HG03457 (cell line): ENCODE measurements around the gene SV2B.
"Not testable (repeated sequence)": the region's sequence is repeated elsewhere in the genome, so short reads cannot be mapped to it uniquely, and the experiment has no call there.

Experiments used
- ATAC-seq: cut with Tn5 transposase; IDR thresholded peaks from one replicate; pipeline ENCODE4 v1.9.1; 2021; ENCODE audit warnings: moderate number of reproducible peaks; ENCODE audit not compliant: unreplicated experiment

SV2B gene, protein sequence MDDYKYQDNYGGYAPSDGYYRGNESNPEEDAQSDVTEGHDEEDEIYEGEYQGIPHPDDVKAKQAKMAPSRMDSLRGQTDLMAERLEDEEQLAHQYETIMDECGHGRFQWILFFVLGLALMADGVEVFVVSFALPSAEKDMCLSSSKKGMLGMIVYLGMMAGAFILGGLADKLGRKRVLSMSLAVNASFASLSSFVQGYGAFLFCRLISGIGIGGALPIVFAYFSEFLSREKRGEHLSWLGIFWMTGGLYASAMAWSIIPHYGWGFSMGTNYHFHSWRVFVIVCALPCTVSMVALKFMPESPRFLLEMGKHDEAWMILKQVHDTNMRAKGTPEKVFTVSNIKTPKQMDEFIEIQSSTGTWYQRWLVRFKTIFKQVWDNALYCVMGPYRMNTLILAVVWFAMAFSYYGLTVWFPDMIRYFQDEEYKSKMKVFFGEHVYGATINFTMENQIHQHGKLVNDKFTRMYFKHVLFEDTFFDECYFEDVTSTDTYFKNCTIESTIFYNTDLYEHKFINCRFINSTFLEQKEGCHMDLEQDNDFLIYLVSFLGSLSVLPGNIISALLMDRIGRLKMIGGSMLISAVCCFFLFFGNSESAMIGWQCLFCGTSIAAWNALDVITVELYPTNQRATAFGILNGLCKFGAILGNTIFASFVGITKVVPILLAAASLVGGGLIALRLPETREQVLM

DNA sequence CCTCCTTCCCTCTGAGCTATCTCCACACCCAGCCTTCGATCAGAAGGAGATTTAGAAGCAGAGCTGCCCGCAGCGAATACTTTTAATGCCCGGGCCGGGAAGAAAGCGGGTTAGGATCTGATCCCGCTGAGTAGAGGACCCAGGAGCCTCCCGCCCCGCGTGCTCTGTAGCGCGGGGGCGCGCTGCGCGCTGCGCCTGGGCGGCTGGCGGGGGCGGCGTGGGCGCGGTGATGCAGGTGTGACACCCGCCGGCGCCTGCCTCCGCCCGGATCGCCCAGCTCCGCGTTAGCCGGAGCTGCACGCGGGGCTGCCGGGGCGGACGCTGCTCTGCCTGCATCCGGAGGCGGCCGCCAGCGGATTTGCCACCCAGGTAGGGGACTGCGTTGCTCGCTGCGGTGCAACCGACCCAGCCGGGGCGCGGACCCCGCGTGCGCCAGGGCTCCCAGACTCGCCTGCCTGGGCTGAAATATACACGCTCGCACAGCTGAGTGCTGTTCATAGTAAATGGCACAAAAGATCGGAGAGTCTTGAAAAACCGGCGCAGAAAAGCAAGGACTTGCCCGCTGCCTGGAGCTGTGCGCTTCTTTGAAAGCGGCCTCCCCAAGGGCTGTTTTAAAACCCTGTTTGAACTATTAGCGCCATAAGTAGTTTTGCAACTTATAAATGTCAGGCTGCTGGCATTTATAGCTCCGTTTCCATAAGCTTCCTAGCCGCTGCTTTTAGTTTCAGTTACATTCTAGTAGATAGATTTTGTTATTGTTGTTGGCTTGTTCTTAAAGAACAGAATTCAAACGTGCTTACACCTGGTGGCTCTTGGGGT, at the start of gene SV2B:
Gene SV2B (plus strand): TSS at position 263 of the 819 bp plus-strand sequence. CDS start 126,007 bp downstream, outside the sequence.
- ATAC-seq = no peak

DNA sequence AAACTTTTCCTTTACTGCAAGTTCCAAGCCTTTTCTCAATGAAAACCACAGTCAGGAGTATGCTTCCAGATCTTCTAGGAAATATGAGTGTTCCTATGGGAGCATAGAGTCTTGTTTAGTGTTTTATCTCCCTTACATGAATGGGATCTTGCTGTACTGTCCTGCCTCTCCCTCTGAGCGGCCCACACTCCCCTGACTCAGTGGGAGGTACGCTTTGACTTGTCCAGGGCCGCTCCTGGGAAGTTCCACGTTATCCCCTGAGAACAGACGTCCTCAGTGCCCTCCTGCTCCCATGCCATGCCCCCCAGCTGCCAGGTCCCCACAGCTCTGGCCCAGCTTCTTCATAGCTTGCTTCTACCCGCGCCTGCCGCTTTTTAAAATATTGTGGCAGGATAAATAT, 48.8 kb upstream of the SV2B start:
- ATAC-seq = no peak

DNA sequence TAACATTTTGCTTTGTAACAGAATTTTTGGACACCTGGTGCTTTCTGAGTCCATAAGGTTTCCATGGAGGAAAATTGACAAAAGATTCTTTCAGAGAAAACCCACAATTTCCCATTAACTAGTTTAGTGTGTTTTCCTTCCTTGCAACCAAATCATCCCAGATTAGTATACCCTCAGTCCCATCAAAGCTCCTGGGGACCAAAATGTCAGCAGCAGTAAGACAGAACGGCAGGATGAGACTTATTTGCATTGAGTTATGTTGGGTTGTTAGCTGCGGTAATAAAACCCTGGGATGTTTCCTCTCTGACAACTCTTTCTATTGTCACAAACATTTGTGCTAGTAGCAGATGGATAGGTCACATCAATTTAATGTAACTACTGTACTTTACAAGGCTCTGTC, 45.2 kb upstream of the SV2B start:
- ATAC-seq = no peak

DNA sequence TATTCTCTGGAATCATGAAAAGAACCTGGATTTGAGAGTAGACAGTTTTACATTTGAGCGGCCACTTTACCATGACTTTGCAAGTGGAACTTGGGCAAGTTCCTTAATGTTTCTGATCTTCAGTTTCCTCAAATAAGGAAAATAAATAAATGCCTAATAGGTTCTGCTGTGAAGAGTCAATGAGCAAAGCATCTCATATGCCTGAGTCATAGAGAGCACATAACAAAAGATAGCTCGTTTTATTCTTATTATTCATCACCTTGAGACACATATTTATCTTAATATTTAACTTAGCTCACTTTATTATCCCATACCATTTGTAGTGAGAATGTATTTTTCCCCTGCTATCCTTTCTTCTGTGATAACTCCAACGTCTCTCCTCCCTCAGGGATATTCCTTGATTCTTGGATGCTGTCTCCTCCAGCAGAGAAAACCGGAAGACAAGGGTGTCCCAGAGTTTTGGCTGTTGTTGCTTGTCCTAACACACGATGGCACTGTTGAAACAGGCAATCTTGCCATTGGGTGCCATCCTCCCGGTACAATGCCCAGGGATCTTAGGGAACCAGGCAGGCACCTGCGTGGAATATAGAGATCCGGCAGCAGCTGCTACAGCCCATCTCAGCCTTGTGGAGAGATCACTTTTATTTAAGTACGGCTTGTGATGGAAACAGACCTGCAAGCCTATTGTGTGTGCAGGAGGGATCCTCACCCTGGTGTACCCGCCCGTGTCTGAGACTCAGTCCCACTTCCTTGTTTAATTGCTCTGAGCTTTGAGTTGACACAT, 44.3 kb upstream of the SV2B start:
- ATAC-seq = no peak

DNA sequence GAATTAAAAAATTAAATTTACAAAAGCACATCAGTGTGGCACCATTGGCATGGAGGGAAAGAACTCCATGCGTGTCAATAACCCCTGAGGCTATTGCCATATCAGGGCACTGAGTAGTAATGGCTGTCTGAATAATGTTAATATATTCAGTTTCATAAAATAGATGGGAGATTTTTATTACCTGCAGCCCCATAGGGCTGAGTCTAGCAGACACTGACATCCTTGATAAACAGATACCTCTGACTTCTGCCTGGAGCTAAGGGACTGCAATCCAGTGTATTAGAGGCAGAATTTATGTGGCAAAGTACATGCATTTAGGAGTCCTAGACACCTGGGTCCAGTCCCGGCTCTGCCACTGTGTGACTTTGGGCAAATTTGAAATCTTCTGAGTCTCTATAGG, 38.8 kb upstream of the SV2B start:
- ATAC-seq = no peak

DNA sequence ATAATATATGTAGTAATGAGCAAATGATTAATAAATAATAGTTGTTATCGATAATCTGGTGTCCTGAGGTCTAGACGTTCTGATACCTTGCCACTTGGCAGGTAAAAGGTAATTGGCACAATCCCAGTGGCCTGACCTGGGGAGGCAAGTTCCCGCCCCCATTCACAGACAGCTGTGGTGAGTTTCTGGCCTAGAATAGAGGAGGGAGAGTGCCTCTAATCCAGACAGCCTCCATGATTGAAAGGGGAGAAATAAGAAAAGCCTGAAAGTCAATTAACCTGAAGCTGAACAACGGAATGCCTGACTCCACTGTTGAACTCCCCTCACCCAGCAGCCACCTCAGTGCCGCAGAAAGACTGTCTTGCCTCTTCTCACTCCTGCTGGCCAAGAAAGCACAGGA, 38.1 kb upstream of the SV2B start:
- ATAC-seq = no peak

DNA sequence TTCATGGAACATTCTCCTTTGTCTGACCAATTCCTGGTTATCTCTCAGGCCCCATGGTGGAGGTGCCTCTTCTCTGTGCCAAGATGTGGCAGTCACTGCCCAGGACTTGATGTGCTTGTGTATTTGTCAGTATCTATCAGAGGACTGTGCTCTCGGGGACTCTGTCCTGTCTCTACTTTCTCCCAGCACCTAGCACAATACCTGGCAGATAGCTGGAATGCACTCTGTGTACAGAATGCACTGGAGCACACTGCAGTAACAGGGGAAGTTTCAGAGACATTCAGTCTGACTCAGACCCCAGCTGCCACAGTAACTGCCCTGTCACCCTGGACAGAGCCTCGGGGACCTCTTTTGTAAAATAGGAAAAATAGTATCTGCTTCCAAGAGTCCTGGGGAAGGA, 34.6 kb upstream of the SV2B start:
- no peak for ATAC-seq

DNA sequence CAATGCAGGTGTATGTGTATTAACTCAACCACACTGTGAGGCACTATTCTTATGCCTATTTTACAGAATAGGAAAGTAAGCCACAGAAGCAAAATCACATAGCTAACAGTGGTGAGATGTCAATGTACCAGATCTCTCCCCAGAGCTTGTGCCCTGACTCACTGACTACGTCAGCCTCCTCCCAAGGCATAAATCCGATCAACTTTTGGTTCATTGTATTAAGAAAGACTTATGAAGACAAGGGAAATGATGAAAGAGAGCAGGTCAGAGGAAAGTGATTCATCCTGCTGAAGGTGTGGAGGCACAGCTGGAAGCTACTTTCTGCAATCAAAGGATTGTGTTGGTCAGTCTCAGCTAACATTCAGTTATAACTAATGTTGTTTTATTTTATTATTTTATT, 33.0 kb upstream of the SV2B start:
- ATAC-seq = no peak

DNA sequence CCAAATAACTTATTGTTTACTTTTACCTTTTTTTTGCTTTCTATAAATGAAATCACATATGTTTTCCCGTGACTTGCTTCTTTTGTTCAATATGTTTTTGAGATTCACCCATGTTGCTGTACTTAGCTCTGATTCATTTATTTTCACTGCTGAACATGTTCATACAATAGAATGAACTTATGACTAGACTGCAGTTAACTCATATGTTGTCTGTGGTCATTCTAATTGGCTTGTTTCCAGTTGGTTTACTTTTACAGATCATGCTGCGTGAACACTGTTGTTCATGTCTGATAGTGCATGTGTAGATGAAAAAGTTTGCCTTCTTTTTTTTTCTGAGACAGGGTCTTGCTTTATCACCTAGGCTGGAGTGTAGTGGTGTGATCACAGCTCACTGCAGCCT, 31.6 kb upstream of the SV2B start:
- ATAC-seq = no peak

DNA sequence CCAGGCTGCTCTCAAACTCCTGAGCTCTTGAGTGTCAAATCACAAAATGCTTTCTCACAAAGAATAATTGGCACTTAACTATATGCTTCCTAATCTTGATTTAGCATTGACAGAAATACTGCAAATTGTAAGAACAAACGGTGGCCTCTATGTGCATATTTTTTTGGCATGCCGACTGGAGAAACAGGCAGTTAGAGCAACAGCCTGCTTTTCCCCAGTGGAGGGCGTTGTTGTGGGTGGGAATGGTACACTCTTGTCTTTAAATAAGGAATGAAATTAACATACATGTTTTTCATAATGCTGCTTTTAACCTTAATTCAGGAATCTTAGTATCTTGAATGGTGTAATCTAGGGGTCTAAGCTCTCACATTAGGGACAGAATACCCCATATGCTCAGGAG, 31.1 kb upstream of the SV2B start:
- ATAC-seq = no peak

DNA sequence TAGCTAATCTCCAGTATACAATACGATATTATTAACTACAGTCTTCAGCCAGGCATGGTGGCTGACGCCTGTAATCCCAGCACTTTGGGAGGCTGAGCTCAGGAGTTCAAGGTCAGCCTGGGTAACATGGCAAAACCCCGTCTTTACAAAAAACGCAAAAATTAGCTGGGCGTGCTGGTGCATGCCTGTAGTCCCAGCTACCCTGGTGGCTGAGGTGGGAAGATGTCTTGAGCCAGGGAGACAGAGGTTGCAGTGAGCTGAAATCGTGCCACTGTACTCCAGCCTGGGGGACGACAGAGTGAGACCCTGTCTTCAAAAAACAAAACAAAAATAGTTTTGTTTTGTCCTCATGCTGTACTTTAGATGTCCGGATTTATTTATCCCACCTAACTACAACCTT, 29.2 kb upstream of the SV2B start:
- no peak for ATAC-seq

DNA sequence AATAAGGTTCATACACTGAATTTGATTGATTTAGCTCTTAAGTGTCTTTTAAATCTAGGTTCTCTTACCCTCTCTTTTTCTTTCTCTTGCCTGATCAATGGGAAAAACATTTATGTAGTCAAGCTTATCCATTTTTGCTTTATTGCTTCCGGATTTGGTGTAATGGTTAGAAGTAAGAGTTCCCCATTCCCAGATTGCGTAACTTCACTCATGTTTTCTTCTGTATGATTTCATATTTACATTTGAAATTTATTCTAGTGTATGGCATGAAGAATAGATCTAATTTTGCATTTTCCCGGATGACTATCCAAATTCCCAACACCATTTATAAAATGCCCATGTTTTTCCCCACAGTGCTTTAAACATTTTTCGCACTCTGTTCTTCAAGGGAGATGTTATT, 27.9 kb upstream of the SV2B start:
- ATAC-seq = no peak

DNA sequence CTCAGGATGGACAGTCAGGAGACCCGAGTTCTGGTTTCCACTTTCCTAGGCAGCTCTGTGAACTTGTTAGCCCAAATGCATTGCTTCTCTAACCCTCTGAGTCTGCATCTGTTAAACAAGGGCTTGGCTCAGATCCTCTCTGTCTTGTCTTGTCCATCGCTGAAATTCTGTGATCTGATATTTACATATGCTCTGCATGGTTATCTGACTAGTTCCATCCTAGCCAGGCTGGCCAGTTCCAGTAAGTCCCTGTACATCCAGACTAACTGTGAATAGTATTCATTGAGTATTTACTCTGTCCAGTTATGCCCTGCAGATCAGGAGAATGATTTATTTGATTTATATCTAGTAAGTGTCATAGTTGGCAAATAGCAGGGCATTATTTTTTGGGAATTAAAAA, 27.0 kb upstream of the SV2B start:
- no peak for ATAC-seq

DNA sequence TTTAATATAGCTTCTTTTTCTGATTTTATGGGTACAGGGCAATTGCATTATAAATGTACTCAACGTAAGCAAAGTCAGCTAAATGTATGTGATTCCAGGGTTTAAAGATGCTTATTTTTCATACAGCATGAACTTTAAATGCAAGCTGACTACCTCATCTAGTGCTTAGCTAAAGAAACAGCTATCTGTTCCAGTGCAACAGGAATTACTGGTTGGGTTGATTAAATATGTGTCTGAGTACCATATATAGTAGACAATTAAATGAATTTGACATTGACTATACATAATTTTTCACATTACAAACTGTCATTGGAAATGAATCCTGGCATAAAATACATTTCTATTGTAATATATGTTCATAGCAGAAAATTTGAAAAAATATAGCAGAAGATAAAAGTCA, 26.3 kb upstream of the SV2B start:
- no peak for ATAC-seq

DNA sequence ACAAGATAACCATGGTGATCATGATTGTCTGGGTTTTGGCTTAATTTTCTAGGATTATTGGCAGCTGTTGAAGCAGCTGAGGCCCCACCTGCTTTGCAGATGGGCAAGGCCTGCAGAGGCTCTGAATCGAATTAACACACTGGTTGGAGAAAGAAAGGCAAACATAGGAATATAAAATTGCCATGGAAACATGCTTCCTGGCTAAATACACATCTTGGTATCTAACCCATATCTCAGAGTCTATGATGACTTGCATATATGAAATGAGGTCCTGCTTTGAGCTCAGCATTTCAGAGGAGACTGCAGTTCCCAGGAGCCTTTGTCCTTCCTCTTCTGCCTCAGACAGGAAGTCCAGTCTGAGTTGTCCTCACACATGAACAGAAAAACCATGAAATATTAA, 24.3 kb upstream of the SV2B start:
- ATAC-seq = no peak

DNA sequence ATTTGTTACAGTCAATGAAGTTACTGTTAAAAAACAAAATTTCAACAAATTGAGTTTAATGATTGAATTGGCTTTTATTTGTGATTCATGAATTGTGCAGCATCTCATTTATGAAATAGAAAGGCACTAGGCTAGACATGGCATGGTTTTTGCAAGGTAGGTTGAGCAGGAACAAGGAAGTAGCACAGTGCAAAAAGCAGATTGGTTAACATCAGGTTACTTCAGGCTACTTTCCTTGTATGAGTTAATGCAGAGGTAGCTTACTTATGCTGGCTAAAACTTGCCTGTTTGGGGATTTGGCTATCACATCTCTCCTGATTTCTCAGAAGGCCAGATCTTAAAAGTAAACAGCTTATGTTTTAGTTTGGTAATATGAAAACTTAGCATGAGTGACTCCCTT, 23.0 kb upstream of the SV2B start:
- no peak for ATAC-seq

DNA sequence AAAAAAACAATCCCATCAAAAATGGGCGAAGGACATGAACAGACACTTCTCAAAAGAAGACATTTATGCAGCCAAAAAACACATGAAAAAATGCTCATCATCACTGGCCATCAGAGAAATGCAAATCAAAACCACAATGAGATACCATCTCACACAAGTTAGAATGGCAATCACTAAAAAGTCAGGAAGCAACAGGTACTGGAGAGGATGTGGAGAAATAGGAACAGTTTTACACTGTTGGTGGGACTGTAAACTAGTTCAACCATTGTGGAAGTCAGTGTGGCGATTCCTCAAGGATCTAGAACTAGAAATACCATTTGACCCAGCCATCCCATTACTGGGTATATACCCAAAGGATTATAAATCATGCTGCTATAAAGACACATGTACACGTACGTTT, 6.2 kb upstream of the SV2B start:
- ATAC-seq = not testable (repeated sequence)

DNA sequence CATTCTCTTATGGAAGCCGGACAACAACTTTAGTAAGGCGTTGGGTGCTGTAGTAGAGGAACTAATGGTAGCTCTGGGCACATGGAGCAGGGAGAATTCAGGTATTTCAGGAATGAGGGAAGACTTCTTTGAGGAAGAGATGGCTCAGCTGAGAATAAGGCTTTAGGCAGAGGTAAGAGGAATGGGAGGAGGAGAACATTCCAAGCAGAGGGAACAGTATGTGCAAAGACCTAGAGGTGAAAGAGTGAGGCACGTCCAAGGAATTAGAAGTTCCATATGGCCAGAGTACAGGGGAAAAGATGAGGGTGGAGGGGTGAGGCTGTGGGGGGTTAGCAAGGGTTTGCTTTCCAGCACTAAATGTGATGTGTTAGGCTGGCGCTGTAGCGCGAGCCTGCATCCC, 1.6 kb upstream of the SV2B start:
- no peak for ATAC-seq

DNA sequence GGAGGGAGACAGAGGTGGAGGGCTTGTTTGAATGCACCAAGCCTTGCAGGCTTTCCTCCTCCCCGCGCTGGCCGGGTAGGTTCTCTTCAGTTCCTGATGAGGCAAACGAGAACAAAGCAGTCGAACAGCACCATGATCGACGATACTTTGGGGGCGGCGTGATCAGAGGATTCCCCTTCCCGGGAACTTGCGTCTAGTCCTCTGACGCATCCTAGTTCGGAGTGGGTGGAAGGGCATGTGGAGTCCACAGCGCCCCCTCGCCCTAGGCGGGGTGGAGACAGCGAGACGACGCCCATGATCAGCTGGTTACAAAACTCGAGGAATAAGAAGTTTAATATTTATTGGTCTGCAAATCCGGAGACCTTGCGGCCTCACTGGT, 452 bp upstream of the SV2B start:
- ATAC-seq = no peak

DNA sequence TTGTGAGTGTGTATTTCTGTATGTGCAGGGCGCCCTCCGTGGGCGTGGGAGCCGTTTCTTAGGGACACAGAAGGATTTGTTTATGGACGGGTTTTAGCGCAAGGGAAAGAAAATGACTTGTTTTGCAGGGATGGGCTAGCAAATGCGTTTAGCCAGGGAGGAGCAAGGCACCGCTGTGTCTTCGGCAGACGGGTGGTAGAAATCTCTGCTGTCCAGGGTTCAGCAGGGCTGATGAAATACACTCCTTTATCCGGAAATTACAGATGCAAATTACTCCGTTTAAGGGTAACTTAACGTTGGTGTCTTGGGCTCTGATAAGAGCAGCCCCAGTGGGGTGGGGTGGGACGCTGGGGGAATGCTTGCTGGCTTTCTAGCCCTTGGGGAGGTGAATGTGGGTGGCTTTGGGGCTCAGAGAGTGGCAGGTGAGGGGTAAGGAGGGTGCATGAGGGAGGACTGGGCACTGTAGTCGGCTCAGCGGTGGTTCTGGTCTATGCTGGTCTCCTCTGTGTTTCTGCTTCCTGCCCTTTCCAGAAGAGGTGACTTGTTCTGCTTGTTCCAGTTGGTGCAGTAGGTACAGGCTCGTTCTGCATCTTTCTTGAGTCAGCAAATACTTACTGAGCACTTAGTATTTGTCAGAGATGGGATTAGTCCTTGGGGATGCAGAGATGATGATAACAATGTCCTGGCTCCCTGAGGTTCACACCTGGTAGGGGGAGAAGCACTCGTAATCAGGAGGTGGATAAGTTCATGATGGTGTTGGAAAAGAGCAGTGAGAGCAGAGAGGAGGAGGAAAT, 954 bp downstream of the SV2B start:
- no peak for ATAC-seq
